Breast epithelium (tissue), 4 donors: ENCODE results near the gene SDE2. TPM values are rescaled to one million over a fixed set of nuclear protein-coding genes. Genes with fewer than 3 reads are reported as not detected.
"Not testable (repeated sequence)": the region's sequence is repeated elsewhere in the genome, so short reads cannot be mapped to it uniquely, and the experiment has no call there.

Experiments used
- DNase-seq, 2 donors: peaks; one replicate each; pipeline ENCODE4 v3.0.0-alpha.2; 2019; ENCODE audit warnings: low spot score in 2 of 2
- H3K27ac ChIP-seq, 2 donors: fragments of 200-600 bp; sonication (generic) in 1 of 2; one replicate each; pipeline ENCODE4 v1.5.1; 2016 to 2019; ENCODE audit warnings: mild to moderate bottlenecking in 1 of 2
- H3K27me3 ChIP-seq, 2 donors: fragments of 200-600 bp; sonication (generic) in 1 of 2; one replicate each; pipeline versions ENCODE4 v1.5.1 to v1.6.0; 2017 to 2019; ENCODE audit warnings: control low read depth in 1 of 2, mild to moderate bottlenecking in 1 of 2
- H3K36me3 ChIP-seq: fragments of 200-600 bp; one replicate; pipeline ENCODE4 v1.5.1; 2019
- H3K4me1 ChIP-seq, 2 donors: fragments of 200-600 bp; sonication (generic); one replicate each; pipeline ENCODE4 v1.5.1; 2016 to 2019; ENCODE audit warnings: control low read depth in 1 of 2
- H3K4me3 ChIP-seq, 3 donors: fragments of 200-600 bp; sonication (generic); 1 replicate in 2 of 3; 2 replicates in 1 of 3; pipeline ENCODE4 v1.5.1; 2016 to 2019; ENCODE audit warnings: mild to moderate bottlenecking in 3 of 3, moderate library complexity in 2 of 3
- H3K9me3 ChIP-seq, 2 donors: fragments of 200-600 bp; sonication (generic) in 1 of 2; one replicate each; pipeline ENCODE4 v1.5.1; 2016 to 2019; ENCODE audit warnings: control low read depth in 1 of 2
- CTCF ChIP-seq, 3 donors: fragments of 450-650 bp; IDR thresholded peaks; one replicate each; pipeline ENCODE4 v1.5.1; 2016 to 2017; ENCODE audit warnings: antibody characterized with exemption in 3 of 3, mild to moderate bottlenecking in 3 of 3, moderate library complexity in 3 of 3
- POLR2A ChIP-seq: fragments of 450-650 bp; IDR thresholded peaks from one replicate; pipeline ENCODE4 v1.6.1; 2016; ENCODE audit warnings: antibody characterized with exemption, mild to moderate bottlenecking, moderate library complexity
- POLR2AphosphoS5 ChIP-seq, 3 donors: sonication (generic); formaldehyde crosslinking; IDR thresholded peaks; one replicate each; pipeline ENCODE4 v1.6.1; 2017; ENCODE audit warnings: antibody characterized with exemption in 3 of 3
- intact Hi-C: fragments of 100-400 bp; cut with DNase I; formaldehyde crosslinking; loops from one replicate; pipeline ENCODE4 v1.15.1; 2023; ENCODE audit warnings: low total_unique reads
- total RNA-seq, 3 donors: library from RNA; depleted of rRNA; stranded (reverse); fragments of >200 nt; gene quantifications; one replicate each; pipeline ENCODE4 v1.1.0, GENCODE V29; 2016

The SDE2 gene
- total RNA-seq, 3 donors from 2014 or later: 17.6 to 25.3 (median 22.0) TPM

GRCh38 chr1:225980005-225980836 is 18.9 kb downstream of the SDE2 start:
- Histone ChIP-seq H3K4me1 (no peaks in the 10 kb centered on the region), H3K9me3 (peaks cover 0 to 4% of the 10 kb centered on the region in 2 donors), H3K36me3 (no peaks in the 10 kb centered on the region), H3K4me3 (no peak overlapping the region), H3K27ac (no peak overlapping the region), H3K27me3 (no peaks in the 10 kb centered on the region)
- intact Hi-C loops: no loop called here
- no peak for TF ChIP-seq POLR2A
- TF ChIP-seq POLR2AphosphoS5 (IDR thresholded peaks at IDR 0.05): no peak
- no peak for TF ChIP-seq CTCF (IDR thresholded peaks at IDR 0.05)
- DNase-seq: no peak

GRCh38 chr1:225979421-225979820 is 19.7 kb downstream of the SDE2 start:
- Histone ChIP-seq H3K36me3 (no peaks in the 10 kb centered on the region), H3K9me3 (peaks cover 0 to 4% of the 10 kb centered on the region in 2 donors), H3K27ac (no peak overlapping the region), H3K4me1 (no peaks in the 10 kb centered on the region), H3K27me3 (no peaks in the 10 kb centered on the region), H3K4me3 (no peak overlapping the region)
- intact Hi-C loops: no loop called here
- no peak for TF ChIP-seq CTCF (IDR thresholded peaks at IDR 0.05)
- TF ChIP-seq POLR2AphosphoS5 (IDR thresholded peaks at IDR 0.05): no peak
- TF ChIP-seq POLR2A: no peak
- DNase-seq: no peak

GRCh38 chr1:225977937-225978748 is 21.0 kb downstream of the SDE2 start:
- Histone ChIP-seq H3K27ac (no peak overlapping the region), H3K9me3 (peaks cover 0 to 4% of the 10 kb centered on the region in 2 donors), H3K36me3 (no peaks in the 10 kb centered on the region), H3K27me3 (no peaks in the 10 kb centered on the region), H3K4me3 (no peak overlapping the region), H3K4me1 (no peaks in the 10 kb centered on the region)
- TF ChIP-seq POLR2A (no peak), CTCF (IDR thresholded peaks at IDR 0.05) (no peak), POLR2AphosphoS5 (IDR thresholded peaks at IDR 0.05) (no peak)
- intact Hi-C loops: no loop called here
- DNase-seq: no peak

- not testable (repeated sequence) for DNase-seq, H3K4me3 ChIP-seq, H3K27ac ChIP-seq, H3K27me3 ChIP-seq, H3K4me1 ChIP-seq, H3K36me3 ChIP-seq, H3K9me3 ChIP-seq
- intact Hi-C loops: loop anchor here (2.0 kb wide), 1 partner anchor 500 kb away; no protein-coding TSS in a partner anchor
Observed at GRCh38 chr1:225975146-225975545, 24.0 kb downstream of the SDE2 start.

GRCh38 chr1:225974454-225974853 is 24.7 kb downstream of the SDE2 start:
- Histone ChIP-seq H3K27me3 (no peaks in the 10 kb centered on the region), H3K9me3 (no peaks in the 10 kb centered on the region), H3K36me3 (no peaks in the 10 kb centered on the region), H3K4me3 (no peak overlapping the region), H3K4me1 (no peaks in the 10 kb centered on the region), H3K27ac (no peak overlapping the region)
- intact Hi-C loops: loop anchor here (1.0 to 2.0 kb wide), 2 partner anchors 28 to 500 kb away; no protein-coding TSS in a partner anchor
- no peak for TF ChIP-seq CTCF (IDR thresholded peaks at IDR 0.05)
- TF ChIP-seq POLR2AphosphoS5 (IDR thresholded peaks at IDR 0.05): no peak
- TF ChIP-seq POLR2A: no peak
- no peak for DNase-seq
